OCI-M2 (cell line): Measurements from ENCODE around the gene GNG5.
"Not testable (repeated sequence)": the region's sequence is repeated elsewhere in the genome, so short reads cannot be mapped to it uniquely, and the experiment has no call there.

Experiments used
- DNase-seq: peaks from one replicate; lab custom pipeline; 2025; ENCODE audit not compliant: unreplicated experiment; lab: John Stamatoyannopoulos, UW

Gene GNG5

GRCh38 chr1:84489766-84490165, 16.6 kb downstream of the GNG5 start:
- no peak for DNase-seq

- no peak for DNase-seq
Measured at GRCh38 chr1:84488107-84488506, 18.3 kb downstream of the GNG5 start.

GRCh38 chr1:84481317-84481716, 25.1 kb downstream of the GNG5 start:
- no peak for DNase-seq

- DNase-seq = no peak
Measured at GRCh38 chr1:84480650-84481049, 25.7 kb downstream of the GNG5 start.

- no peak for DNase-seq
Measured at GRCh38 chr1:84479998-84480397, 26.4 kb downstream of the GNG5 start.

GRCh38 chr1:84478876-84479868, 27.2 kb downstream of the GNG5 start, which contains the start of gene RPF1:
Gene RPF1, plus strand, starts transcription at chr1:84479266. Its CDS starts 16 bp downstream, at chr1:84479282.
- no peak for DNase-seq

- DNase-seq = no peak
Measured at GRCh38 chr1:84476225-84476624, 30.2 kb downstream of the GNG5 start.

- DNase-seq = no peak
Measured at GRCh38 chr1:84467298-84467697, 39.1 kb downstream of the GNG5 start.

- no peak for DNase-seq
Measured at GRCh38 chr1:84462118-84462517, 44.3 kb downstream of the GNG5 start.

- no peak for DNase-seq
Measured at GRCh38 chr1:84452436-84452835, 53.9 kb downstream of the GNG5 start.

- no peak for DNase-seq
Measured at GRCh38 chr1:84450910-84451309, 55.5 kb downstream of the GNG5 start.

- DNase-seq = not testable (repeated sequence)
Measured at GRCh38 chr1:84448704-84449103, 57.7 kb downstream of the GNG5 start.
